Activated CD4-positive, alpha-beta T cell treated with anti-CD3 and anti-CD28 coated beads, Interleukin-2, amount 50 U/mL, for 4 hours (primary cell): ENCODE results near the gene ABCB11.
"Not testable (repeated sequence)": the region's sequence is repeated elsewhere in the genome, so short reads cannot be mapped to it uniquely, and the experiment has no call there.

Source experiments
- DNase-seq, 2 experiments: peaks; one replicate each; pipeline ENCODE4 v3.0.0-alpha.2; 2020

Gene ABCB11

DNA sequence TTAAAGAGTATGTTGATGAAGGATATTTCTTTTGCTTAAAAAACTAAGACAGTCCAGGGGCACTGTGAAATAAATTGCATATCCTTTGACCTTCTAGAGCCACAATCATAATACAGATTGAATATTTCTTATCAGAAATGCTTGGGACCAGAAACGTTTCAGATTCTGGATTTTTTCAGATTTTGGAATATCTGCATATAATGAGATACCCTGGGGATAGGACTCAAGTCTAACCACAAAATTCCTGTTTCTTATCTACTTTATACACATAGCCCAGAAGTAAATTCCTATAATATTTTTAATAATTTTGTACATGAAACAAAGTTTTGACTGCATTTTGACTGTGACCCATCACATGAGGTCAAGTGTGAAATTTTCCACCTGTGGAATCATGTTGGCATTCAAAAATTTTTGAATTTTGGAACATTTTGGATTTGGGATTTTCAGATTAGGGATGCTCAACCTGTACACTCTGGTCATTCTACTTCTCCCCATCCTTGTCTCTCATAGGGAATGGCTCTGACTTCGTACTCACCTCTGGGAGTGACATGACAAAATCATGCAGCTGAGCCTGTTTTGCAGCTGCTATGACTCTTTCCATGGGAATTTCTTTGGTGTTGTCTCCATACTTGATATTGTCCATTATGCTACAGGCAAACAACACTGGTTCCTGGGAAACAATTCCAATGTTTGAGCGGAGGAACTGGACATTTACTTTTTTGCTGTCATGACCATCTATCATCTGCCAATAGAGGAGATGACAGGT is 104.3 kb downstream of the ABCB11 start:
- DNase-seq, result no peak

DNA sequence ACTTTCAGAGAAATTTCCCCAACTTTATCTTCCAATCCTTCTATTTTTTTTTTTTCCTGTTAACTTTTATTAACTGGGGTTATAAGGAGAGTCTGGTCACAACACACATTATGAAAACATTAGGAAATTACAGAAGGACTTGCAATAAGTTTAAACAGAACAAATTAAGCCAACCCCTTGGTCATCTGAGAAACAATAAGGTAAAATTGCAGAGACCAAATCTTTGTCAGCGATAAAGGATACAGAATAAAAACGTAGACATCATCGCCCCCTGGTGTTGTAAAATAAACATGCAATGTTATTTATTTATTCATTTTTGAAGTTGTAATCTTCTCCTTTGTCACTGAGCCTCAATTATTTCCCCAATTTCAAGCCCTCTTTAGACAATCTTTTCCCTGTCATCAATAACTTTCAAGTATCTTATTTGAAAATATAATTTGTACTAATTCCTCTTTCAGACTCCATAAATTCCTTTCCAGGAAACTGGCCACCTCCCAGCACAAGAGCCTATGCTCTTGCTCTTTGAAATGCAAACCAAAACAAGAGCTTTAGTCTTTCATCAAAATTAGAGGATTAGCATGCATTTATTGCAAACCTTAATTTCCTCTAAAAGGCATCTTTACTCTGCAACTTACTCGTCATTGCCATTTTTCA is 110.5 kb downstream of the ABCB11 start:
- DNase-seq, result no peak

DNA sequence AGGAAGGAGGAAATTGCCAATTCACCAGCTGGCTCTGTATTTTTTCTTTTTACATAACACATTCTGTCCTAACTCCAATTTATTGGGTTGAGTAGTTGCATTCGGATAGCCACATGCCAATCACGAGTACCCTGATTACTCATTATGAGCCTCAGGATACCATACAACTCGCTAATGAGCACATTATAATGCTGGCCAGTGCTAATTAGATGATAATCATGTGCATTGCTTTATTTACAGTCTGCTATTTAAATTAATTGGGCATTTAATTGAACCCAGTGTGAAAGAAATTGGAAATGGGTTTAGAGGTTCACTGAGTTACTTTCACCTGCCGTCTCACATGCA is 114.8 kb downstream of the ABCB11 start:
- DNase-seq, result no peak

DNA sequence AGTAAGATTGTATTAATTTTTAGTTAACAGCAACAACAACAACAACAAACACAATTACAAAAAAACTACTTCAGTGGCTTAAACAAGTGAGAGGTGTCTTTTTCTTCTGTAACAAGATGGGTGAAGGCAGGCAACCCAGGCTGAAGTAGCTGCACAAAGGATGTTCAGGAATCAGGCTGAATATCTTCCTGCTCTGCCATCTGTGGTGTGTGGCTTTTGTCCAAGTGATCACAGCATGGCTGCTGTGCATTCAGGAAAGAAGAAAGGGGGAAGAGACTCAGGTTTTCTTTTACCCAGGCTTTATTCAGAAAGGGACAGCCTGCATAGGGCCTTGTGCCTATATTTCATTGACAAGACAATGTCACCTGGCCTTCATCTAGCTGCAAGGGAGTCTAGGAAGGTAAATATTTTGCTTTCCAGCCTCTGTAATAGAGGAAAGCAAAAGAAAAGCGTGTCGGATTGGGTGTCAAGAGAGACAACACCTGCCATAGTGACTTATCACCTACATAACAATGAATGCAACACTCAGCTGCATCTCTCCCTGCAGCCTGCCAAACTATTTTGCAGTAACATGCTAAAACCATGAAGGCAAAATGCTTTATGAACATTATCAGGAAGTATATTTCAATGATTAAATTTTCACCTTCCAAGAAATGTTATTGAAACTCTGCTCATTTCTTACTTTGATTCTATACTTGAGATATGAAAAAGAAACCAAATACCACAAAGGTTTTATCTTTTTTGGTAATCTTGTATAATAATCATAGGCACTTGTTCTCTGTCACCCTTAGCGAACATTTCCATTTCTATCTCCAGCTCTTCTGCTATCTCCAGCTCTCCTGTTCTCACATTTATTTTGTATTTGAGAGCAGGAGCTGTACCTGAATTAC is 115.4 kb downstream of the ABCB11 start:
- DNase-seq, result no peak

DNA sequence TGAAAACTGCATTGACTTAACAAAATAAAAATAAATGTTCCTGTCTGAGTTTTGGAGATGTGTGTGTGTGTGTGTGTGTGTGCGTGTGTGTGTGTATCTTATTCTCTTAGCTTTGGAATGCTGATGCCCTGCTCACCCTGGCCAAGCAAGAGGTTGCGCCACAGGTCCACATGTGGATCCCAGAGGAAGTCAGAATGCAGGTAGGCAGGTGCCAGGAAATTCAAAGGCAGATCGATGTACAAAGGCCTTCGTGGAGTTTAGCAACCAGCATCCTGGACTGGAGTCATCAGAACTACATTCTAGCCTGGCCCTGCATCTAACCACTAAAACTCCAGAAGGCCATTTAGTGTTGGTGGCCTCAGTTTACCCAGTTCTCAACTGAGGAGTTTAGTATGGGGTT is 117.6 kb downstream of the ABCB11 start:
- no peak for DNase-seq

DNA sequence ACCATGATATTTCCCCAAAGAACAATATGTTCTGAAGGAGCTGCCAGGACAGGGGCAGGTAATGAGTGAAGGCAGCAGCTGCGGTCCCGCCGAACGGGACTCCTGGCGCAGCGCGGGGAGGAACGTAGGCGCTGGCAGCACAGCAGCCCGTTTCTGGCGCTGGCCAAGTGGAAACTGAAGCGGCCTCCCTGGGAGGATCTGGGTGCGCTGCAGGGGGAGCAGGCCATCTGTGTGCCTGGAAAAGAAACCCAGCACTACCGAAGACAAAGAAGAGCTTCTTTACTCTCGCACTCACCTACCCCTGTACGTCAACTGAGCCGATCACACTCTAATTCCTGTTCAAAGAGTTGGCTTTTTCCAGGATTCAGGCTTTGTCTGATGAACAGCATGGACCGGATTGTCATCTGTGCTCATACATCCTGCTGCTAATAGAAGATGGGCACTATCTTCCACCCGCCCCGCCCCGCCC is 118.2 kb downstream of the ABCB11 start:
- DNase-seq, result no peak

DNA sequence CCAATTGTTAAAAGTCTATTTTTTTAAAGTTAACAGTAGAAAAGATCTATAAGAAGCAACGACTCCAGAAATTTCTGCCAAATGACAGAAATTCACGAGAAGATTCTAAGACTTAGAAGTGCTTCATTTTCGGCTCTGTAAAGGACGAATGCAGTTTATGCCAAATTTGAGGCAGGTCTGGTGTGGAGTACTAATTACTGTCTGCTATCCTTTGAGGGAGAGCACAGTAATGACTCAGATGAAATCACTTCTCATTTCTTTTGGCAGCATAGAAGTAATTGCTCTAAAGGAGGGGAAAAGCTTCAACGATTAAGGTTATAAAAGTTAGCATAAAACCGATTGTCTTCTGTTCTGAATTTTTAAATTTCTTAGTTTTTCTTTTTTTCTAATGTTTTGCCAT is 118.7 kb downstream of the ABCB11 start:
- no peak for DNase-seq

DNA sequence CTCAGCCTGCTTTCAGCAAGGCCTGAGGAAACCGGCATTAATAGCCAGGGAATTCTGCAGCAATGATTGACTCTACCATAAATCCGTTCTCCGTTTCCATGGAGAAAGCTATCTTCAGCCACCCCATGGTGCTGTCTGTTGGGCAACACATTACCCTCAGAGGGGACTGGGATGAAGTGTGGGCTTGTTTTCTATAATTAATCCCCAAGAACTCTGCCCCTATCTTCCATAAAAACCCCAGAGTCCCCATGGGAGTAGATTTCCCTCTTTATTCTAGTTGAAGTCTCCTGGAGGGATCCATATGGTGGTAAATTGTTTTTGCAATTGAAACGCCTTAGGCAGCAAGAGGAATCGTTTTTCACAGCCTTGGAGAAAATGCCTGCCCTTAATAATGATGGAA is 120.8 kb downstream of the ABCB11 start:
- DNase-seq, result no peak

DNA sequence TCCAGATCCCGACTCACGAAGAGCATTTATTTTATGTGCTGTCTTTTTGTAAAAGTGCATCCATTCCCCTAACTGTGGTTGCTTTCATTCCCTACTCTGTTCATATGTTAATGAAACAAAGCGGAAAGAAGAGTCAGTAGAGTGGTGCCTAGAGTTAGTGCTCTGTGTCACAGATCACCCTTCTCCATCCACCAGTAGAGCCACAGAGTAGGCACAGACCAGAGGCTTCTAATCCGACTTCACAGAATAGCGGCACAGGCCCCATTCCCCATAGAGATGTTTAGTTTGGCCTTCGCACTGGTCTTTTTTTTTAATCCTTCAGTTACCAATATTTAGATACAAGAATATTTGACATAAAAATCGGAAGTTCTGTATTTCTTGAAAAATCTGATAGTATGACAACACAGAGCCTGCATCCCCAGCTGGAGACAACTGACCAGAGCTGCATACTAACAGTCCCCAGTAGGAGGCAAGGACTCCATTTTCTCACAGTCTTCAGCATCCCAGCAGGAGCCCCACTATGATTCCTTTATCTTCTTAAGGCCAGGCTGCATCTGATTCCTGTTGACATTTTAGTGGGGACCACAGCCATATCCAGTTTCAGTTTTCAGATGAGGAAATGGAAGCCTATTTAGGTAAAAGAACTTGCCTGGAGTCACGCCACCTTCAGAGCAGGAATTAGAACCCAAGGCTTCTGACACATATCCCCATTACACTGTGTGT is 123.0 kb downstream of the ABCB11 start:
- DNase-seq, result no peak

DNA sequence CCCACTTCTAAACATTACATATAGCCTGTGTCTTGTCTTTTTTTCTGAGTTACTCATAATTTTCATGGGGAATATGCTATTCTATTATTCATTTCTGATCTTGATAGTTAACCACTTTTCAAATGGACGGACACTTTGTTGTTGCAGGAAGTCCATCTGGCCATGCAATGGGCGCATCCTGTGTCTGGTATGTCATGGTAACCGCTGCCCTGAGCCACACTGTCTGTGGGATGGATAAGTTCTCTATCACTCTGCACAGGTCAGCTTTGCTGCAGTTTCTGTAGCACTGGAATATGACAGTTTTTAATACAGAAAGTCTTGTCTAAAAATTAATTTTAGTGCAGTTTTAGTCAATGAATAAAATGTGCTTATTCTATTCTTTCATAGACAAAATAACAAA is 126.8 kb downstream of the ABCB11 start:
- no peak for DNase-seq

DNA sequence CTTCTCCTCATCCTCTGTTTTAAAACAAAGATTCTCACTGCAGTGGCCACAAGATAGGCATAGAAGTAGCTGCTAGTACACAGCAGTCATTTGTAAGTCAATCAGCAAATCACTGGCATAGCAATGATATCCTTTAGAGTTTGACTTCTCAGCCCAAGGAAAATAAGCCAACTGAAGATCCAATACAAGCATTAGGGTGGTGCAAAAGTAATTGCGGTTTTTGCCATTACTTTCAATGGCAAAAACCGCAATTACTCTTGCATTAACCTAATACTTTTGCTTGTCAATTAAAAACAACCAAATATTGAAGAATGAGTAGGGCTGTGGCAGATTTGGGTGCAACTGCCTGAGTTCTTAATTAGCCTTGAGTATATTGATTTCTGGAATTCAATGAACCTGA is 127.2 kb downstream of the ABCB11 start:
- no peak for DNase-seq

DNA sequence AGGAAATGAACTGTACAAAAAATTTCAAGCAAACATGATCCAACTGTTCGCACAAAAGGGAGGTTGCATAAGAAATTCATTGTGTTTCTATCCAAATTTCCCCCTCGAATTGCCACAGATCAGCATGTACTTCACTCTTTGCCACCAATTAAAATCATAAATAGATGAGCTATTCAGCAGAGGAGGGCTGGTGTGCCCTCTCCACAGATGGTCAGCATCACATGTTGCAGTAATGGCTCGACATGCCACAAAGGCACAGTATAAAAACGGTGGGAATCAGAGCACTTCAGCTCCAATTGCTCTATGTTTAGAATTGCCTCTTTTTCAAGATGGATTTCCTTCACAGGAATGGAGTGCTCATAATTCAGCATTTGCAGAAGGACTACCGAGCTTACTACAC is 130.1 kb downstream of the ABCB11 start, which contains the start of gene G6PC2:
TSS of gene G6PC2 (plus strand) at position 289 of the 400 bp plus-strand sequence. CDS start at position 330, 41 bp downstream.
- no peak for DNase-seq

DNA sequence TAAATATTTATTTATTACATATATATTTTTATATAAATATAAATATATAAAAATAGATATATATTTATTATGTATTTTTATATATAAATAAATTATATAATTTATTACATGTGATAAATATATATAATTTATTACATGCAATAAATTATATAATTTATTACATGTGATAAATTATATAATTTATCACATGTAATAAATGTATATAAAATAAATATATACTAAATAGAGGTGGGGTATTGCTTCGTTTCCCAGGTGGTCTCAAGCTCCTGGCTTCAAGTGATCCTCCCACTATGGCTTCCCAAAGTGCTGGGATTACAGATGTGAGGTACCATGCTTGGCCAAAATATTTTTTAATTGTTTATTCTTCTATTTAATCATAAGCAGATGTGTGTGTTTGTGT is 133.7 kb downstream of the ABCB11 start:
- no peak for DNase-seq

DNA sequence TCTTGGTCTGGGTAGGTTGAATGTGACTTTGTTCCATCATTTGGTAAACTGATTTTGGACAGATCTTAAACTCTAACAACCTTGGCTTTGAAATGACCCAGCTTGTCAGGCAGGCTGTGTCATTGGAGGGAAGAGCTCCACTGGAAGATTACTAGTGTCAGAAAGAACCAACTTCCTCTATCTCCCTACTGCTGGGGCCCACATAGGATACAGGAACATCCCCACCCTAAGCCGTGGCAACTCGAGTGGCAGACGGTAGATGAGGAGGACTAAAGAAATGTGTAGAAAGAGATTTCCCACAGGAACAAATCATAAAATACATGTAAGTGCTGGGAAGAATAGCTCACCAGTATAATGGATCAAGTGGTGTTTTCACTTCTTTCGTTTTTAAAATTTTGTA is 134.3 kb downstream of the ABCB11 start:
- no peak for DNase-seq

DNA sequence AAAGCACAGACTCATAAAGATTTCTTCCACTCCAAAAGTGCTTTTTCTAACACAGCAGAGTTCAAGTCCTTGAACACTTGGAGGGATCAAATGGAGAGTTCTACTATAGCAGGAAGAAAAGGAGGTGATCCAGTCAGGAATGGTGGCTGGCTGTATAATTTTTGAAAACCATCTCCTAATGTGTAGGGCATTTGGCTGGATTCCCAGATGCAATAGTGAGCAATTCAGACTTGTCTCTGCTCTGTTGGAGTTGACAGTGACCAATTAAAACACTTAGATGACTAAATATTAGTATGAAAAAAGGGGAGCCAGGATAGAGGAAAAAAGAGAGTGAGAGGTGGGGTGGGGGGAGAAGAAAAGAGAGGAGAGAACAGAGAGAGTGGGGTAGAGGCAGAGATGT is 135.4 kb downstream of the ABCB11 start:
- no peak for DNase-seq

DNA sequence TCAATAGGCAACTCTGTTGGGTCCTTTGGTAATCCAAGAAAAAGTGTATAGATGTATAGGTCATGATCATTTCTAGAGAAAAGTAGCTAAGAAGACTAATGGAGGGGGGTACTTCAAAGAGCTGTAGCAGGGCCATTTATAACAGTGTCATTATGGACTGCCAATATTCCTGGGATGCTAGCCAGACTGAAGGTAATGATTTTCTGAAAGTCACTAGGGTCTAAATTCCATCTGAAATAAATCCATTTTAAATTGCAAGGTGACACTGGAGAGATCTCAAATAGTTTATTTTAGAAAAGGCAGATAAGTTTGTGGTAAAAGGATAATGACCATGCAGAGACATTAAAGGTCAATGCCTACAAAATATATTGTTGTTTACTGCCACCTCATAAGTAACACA is 136.4 kb downstream of the ABCB11 start:
- DNase-seq, result no peak

DNA sequence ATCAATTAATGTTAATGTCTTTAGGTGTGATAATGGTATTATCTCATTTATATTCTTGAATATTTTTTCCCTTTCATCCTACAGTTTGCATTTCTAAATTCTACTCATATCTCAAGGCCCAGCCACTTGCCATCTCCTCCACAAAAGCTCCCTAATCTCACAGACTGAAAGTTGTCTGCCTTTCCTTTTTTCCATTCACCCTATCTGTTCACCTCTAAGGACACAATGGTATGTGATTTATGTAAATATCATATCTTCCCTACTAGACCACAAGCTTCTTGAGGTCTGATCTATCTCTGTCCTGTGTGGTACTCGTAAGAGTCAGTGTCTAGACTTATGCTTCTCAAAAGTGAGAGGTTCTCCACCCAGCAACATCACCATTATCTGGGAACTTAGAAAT is 137.0 kb downstream of the ABCB11 start:
- DNase-seq, result no peak

DNA sequence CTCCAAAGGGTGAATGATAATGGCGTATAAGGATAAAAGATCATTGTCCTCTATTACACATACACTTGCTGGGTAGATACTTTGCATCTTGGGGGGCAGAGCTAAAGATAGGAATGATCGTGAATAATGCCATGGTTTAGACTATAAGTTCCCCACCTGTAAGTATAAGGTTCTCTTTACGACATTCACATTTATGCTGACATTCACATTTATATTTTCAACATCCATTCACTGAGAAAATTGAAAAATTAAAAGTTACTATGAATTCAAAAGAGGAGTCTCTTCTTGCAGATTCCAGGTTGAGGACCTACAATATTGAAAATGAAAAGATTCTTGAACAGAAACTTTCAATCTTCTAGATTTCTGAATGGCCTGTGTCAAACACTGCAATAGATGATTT is 138.8 kb downstream of the ABCB11 start:
- DNase-seq, result no peak

DNA sequence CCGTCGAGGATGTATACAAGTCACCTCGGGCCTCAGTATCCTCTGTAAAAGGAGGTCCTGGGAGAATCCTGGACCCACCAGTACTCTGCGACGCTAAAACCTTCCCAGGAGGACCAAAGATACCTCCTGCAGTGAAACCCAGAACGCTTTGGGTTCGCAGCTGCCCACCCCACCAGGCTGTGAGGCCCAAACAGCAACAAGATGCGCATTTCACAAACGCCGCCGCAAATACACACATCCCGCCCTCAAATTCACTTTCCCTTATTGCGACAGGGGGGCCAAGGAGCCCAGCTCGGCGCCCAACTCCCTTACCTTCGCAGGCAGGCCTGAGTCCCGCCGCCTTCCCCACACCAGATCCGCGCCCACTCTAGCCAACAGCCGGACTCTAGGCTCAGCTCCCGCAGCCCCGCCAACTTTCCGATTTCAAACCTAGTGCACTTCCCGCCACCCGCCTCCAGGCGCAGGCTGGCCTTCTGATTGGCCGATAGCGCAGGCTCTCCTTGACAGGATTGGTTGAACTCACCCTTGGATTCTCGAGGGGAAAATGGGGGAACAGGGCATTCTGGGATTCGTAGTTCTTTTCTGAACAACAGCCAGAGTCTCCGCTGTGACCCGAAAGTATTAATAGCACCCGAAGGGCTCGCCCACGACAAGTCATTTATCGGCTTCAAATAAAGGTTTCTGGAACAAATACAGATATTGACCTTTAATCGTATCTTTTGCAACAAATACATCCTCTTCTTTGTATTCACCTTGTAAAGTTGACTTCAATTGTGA is 140.9 kb downstream of the ABCB11 start, which contains the start of gene SPC25:
TSS of gene SPC25 (minus strand) at position 425 of the 777 bp plus-strand sequence. CDS start 911 bp downstream, outside the sequence.
- peak; percentile 79 to 80 for DNase-seq

DNA sequence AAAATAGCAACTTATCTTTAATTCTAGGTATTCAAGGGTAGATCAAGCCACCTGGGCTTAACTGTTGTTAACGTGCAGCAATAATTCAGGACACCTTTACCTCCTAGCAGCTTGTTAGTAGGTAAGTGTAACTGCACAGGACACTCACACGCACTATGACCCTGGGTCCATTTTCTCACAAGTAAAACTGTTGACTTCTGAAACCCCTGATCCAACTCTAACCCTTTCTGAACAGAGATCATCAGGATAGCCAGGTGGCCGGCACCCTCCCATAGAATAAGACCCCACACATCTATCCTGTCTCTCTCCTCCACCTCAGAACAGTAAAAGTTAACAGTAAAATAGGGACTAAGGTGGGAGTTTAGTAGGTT is 141.5 kb downstream of the ABCB11 start:
- no peak for DNase-seq

DNA sequence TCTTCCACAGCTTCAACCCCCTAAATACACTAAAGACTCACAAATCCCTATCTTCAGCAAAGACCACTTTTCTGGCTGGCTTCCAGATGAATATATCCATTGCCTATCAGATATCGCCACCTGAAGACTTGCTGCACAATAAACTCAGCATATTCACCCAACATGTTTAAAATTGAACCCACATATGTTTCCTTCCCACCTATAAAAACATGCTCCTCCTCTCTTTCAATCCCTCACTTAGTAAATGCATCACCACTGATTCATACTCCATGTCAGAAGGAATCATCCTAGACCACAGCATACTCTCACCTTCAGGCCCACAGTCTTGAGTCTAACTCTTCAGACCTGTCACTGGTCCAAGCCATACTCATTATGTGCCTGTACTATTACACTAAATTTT is 146.1 kb downstream of the ABCB11 start:
- DNase-seq, result no peak

DNA sequence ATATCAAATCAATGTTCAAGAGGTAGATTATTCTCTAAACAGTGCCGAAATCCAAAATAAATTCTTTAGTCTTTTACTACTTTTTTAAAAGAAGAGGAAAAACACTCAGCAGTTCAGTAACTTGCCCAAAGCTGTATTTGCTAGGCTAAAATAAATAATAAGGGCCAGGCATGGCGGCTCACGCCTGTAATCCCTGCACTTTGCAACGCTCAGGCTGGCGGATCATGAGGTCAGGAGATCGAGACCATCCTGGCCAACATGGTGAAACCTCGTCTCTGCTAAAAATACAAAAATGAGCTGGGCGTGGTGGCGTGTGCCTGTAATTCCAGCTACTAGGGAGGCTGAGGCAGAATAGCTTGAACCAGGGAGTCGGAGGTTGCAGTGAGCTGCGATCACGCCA is 149.0 kb downstream of the ABCB11 start:
- not testable (repeated sequence) for DNase-seq
